Measurements from ENCODE around the gene CTSW. TPM values are rescaled to one million over a fixed set of nuclear protein-coding genes. Genes with fewer than 3 reads are reported as not detected.

The CTSW gene
- total and polyA plus RNA-seq, 5 experiments from 2014 or later = 52.1 to 495 (median 255) TPM

GRCh38 chr11:65870307-65870658, 9.4 kb upstream of the CTSW start:
- no peak for ATAC-seq
- Mint-ChIP-seq H3K4me1 (peaks cover 15 to 44% (median 36%) of the 10 kb centered on the region in 4 donors), H3K27me3 (no peaks in the 10 kb centered on the region), H3K9me3 (no peaks in the 10 kb centered on the region), H3K4me3 (peak overlapping the region in 5 of 10 donors; percentile 22 to 65 (median 29)), H3K36me3 (peaks cover 0 to 18% (median 2%) of the 10 kb centered on the region in 3 donors), H3K27ac (peak overlapping the region in 6 of 10 donors; percentile 17 to 86 (median 65))
- POLR2A ChIA-PET = interaction anchor here (4.5 to 15.0 kb wide), 3 partner anchors 10 to 19 kb away, joined by 29 to 209 read pairs (median 187); partner anchors contain the start of genes CCDC85B, CFL1, CTSW and FIBP
- DNase-seq = no peak

DNA sequence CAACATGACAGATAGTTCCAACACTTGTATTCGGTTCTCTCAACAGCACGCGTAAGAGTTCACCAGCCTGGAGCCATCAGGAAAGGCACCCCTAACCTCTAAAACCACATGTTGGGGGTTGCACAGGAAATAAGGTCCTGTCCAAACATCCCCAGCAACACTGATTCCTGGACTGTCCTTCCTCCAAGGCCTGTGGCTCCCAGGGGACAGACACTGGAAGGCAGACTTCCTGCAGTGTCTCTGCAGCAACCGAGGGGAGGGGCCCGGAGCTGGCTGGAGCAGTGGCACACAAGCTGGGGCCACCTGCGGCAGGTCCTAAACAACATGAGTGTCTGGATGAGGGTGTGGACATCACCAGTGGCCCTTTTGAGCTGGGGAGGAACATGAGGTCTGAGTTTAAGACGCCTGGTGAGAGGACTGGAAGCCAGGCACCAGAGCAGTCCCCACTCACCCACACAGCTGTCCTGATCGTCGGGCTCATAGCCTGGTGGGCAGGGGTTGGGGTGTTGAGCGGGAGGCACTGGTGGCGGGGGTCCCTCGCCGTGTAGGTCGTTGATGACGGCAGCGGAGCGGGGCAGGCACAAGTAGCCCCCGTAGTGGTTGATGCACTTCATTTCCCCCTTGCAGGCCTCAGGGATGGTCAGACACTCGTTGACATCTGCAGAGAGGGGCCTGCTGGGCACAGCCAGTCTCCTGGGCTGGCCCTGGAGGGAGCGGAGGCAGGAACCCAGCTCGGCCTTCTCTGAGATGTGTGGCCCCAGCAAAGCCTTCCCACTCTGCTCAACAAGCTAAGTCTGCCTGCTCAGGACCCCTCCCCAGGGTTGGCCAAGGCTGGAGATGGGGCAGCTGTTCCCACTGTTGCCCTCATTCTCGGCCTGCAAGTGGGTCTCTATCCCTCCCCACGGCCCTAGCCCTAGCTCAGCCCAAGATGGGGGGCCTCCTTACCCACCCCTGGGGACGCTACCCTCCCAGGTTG, 8.6 kb upstream of the CTSW start:
- DNase-seq = no peak
- Mint-ChIP-seq H3K27me3 (no peaks in the 10 kb centered on the region), H3K27ac (peak overlapping the region in 9 of 10 donors; percentile 33 to 86 (median 56)), H3K4me3 (peak overlapping the region in 7 of 10 donors; percentile 29 to 65 (median 54)), H3K4me1 (peaks cover 15 to 44% (median 36%) of the 10 kb centered on the region in 4 donors), H3K9me3 (no peaks in the 10 kb centered on the region), H3K36me3 (peaks cover 0 to 12% (median 2%) of the 10 kb centered on the region in 3 donors)
- no peak for ATAC-seq
- POLR2A ChIA-PET = interaction anchor here (1.0 to 15.0 kb wide), 5 partner anchors 9 to 333 kb away, joined by 5 to 209 read pairs (median 29); partner anchors contain the start of genes CCDC85B, CFL1, CTSW and FIBP

GRCh38 chr11:65871811-65872548, 7.7 kb upstream of the CTSW start:
- ATAC-seq = no peak
- POLR2A ChIA-PET = interaction anchor here (1.0 to 15.0 kb wide), 5 partner anchors 8 to 334 kb away, joined by 5 to 209 read pairs (median 29); partner anchors contain the start of genes CCDC85B, CFL1, CTSW and FIBP
- no peaks in the 10 kb centered on the region for H3K9me3 Mint-ChIP-seq
- H3K4me1 Mint-ChIP-seq = peaks cover 15 to 50% (median 38%) of the 10 kb centered on the region in 4 donors
- H3K36me3 Mint-ChIP-seq = peaks cover 0 to 5% (median 0%) of the 10 kb centered on the region in 3 donors
- DNase-seq = no peak
- H3K27me3 Mint-ChIP-seq = no peaks in the 10 kb centered on the region
- peak overlapping the region in 8 of 10 donors; percentile 14 to 62 (median 40) for H3K4me3 Mint-ChIP-seq
- peak overlapping the region in 4 of 10 donors; percentile 10 to 87 (median 54) for H3K27ac Mint-ChIP-seq

DNA sequence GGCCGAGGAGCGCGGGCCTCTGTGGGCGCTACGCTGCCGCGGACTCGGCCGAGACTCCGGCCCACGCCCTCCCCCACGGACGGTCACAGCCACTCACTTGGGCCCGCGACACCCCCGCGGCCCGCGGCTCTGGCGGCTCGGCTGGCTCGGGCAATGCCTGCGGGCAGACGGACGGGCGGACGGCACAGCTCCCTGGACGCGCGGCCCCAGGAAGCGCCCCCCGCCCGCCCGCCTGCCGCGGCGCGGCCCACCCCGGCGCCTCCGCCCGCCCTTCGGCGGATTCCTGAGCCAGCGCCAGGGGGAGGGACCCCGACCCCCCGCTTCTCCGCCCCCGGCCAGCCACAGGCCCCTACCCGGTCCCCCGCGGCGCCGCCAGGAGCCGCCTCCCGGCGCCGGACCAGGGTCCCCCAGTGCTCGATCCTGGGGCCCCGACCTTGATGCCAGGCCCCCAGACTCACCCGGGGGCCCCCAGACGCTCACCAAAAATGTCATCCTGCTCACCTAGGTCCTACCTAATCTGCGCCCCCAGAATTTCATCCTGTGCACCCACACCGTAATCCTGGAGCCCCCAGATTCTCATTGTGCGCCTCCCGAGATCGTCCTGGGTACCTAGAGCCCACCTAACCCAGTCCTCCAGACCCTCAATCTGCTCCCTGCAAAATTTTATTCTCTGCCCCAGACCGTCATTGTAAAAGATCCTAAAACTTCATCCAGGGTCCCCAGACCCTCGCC, 6.9 kb upstream of the CTSW start, which contains the start of gene EFEMP2:
TSS of gene EFEMP2 (minus strand) at position 215 of the 732 bp plus-strand sequence. CDS start 446 bp downstream, outside the sequence.
- Mint-ChIP-seq H3K9me3 (no peaks in the 10 kb centered on the region), H3K4me1 (peaks cover 19 to 56% (median 39%) of the 10 kb centered on the region in 4 donors), H3K27me3 (no peaks in the 10 kb centered on the region), H3K27ac (peak within 1 kb of the TSS; percentile 83 to 97 (median 94)), H3K4me3 (peak within 1 kb of the TSS; percentile 82 to 94 (median 90)), H3K36me3 (no peaks in the 10 kb centered on the region)
- POLR2A ChIA-PET = interaction anchor here (1.1 to 15.0 kb wide), 4 partner anchors 12 to 162 kb away, joined by 4 to 209 read pairs (median 100); partner anchors contain the start of genes CCDC85B, CFL1, FIBP and MUS81
- peak; percentile 4 to 16 for ATAC-seq
- DNase-seq = peak in 1 of 10 donors; percentile 8

- peak; percentile 83 to 92 for ATAC-seq
- no peaks in the 10 kb centered on the region for H3K9me3 Mint-ChIP-seq
- peak; percentile 90 to 100 (median 97) for DNase-seq
These were observed 6.1 kb upstream of the CTSW start for GRCh38 chr11:65873318-65874156.

GRCh38 chr11:65880027-65880426, 390 bp downstream of the CTSW start:
- POLR2A ChIA-PET = interaction anchor here (0.6 to 16.8 kb wide), 6 partner anchors 10 to 168 kb away, joined by 4 to 405 read pairs (median 18); partner anchors contain the start of genes CCDC85B, CFL1, FIBP and KAT5
- Mint-ChIP-seq H3K27ac (peak overlapping the region; percentile 87 to 95 (median 92)), H3K9me3 (no peaks in the 10 kb centered on the region), H3K4me1 (peaks cover 21 to 79% (median 61%) of the 10 kb centered on the region in 4 donors), H3K4me3 (peak overlapping the region; percentile 80 to 89 (median 84)), H3K36me3 (peaks cover 0 to 20% (median 2%) of the 10 kb centered on the region in 3 donors), H3K27me3 (no peaks in the 10 kb centered on the region)
- ATAC-seq (no peak), DNase-seq (no peak)

More at GRCh38 chr11:65873318-65874156, 6.1 kb upstream of the CTSW start:
- Mint-ChIP-seq H3K36me3 (no peaks in the 10 kb centered on the region), H3K4me1 (peaks cover 21 to 59% (median 45%) of the 10 kb centered on the region in 4 donors), H3K4me3 (peak overlapping the region; percentile 82 to 94 (median 90)), H3K27me3 (no peaks in the 10 kb centered on the region), H3K27ac (peak overlapping the region; percentile 83 to 97 (median 94))
- POLR2A ChIA-PET = interaction anchor here (0.5 to 15.0 kb wide), 9 partner anchors 8 to 320 kb away, joined by 3 to 209 read pairs (median 4); partner anchors contain the start of genes CCDC85B, CFL1, FIBP and MUS81

DNA sequence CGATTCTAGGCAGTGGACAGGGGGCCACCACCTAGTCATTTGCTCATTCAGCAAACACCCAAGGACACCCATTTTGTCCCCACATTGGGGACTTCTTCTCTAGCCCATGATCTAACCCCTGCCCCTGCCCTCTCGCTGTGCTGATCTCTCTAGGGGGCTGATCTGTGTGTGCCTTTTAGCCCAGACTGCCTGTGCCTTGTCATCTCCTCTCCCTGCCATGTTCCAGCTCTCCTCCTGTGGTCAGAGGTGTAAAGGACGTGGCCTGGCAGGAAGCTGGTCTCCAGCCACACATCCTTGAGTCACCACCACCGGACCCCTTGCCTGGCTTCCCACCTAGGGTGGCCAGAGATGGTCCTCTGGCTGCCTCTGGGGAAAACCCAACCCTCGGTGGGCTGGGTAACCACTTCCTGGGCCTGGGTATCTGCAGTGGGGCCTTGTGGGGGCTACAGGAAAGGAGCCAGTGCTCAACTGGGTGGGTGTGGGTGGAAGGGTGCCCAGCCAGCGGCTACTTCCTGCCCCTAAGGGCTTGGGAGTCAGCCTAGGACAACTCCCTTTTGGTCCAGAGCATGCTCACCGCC, 1.3 kb downstream of the CTSW start:
- DNase-seq (no peak), ATAC-seq (no peak)
- Mint-ChIP-seq H3K27me3 (no peaks in the 10 kb centered on the region), H3K9me3 (no peaks in the 10 kb centered on the region), H3K36me3 (peaks cover 0 to 27% (median 2%) of the 10 kb centered on the region in 3 donors), H3K4me3 (peak overlapping the region; percentile 80 to 89 (median 84)), H3K4me1 (peaks cover 22 to 86% (median 65%) of the 10 kb centered on the region in 4 donors), H3K27ac (peak overlapping the region; percentile 86 to 95 (median 92))
- POLR2A ChIA-PET = interaction anchor here (0.7 to 16.8 kb wide), 6 partner anchors 9 to 169 kb away, joined by 3 to 405 read pairs (median 18); partner anchors contain the start of genes CCDC85B, CFL1, FIBP and KAT5

- no peaks in the 10 kb centered on the region for H3K27me3 Mint-ChIP-seq
- POLR2A ChIA-PET = interaction anchor here (0.8 to 16.8 kb wide), 4 partner anchors 7 to 21 kb away, joined by 4 to 405 read pairs (median 119); partner anchors contain the start of genes CCDC85B, CFL1, FIBP and MUS81
- H3K9me3 Mint-ChIP-seq = no peaks in the 10 kb centered on the region
- no peak for DNase-seq
- peak overlapping the region in 4 of 10 donors; percentile 18 to 32 (median 22) for H3K4me3 Mint-ChIP-seq
- peaks cover 21 to 83% (median 72%) of the 10 kb centered on the region in 4 donors for H3K4me1 Mint-ChIP-seq
- H3K27ac Mint-ChIP-seq = peak overlapping the region in 8 of 10 donors; percentile 28 to 95 (median 86)
- ATAC-seq = no peak
- H3K36me3 Mint-ChIP-seq = peaks cover 0 to 33% (median 2%) of the 10 kb centered on the region in 3 donors
These were observed 2.8 kb downstream of the CTSW start for GRCh38 chr11:65882120-65883057.

DNA sequence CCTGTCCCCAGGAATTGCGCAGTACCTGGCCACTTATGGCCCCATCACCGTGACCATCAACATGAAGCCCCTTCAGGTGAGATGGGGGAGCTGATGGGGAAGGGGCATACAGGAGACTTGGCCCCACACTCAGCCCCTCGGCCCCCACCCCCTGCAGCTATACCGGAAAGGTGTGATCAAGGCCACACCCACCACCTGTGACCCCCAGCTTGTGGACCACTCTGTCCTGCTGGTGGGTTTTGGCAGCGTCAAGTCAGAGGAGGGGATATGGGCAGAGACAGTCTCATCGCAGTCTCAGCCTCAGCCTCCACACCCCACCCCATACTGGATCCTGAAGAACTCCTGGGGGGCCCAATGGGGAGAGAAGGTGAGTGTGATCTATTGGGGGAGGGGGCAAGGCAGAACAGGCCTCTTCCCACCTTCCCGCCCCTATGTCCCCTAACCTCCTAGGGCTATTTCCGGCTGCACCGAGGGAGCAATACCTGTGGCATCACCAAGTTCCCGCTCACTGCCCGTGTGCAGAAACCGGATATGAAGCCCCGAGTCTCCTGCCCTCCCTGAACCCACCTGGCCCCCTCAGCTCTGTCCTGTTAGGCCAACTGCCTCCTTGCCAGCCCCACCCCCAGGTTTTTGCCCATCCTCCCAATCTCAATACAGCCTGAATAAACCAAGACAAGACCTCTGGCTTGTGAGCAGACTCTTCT, 3.6 kb downstream of the CTSW start:
- Mint-ChIP-seq H3K36me3 (peaks cover 0 to 33% (median 2%) of the 10 kb centered on the region in 3 donors), H3K9me3 (no peaks in the 10 kb centered on the region), H3K27ac (peak overlapping the region in 5 of 10 donors; percentile 18 to 85 (median 48)), H3K4me3 (no peak overlapping the region), H3K4me1 (peaks cover 21 to 83% (median 72%) of the 10 kb centered on the region in 4 donors), H3K27me3 (no peaks in the 10 kb centered on the region)
- DNase-seq = no peak
- POLR2A ChIA-PET = interaction anchor here (0.8 to 16.8 kb wide), 5 partner anchors 9 to 106 kb away, joined by 3 to 405 read pairs (median 4); partner anchors contain the start of genes CFL1 and MUS81
- ATAC-seq = no peak

All from naive thymus-derived CD8-positive, alpha-beta T cell (primary cell).